Trophoblast cell (in vitro differentiated cells and primary cell): ENCODE measurements around the gene SCARF2.

ENCODE experiments used
- DNase-seq, 2 donors: peaks; one replicate each; pipeline ENCODE4 v3.0.0-alpha.2; 2016
- H2AFZ ChIP-seq: 2 replicates; pipeline ENCODE4 v1.6.1; 2013; ENCODE audit warnings: low read length, moderate library complexity, mild to moderate bottlenecking; ENCODE audit not compliant: insufficient read depth, poor library complexity
- H2AK5ac ChIP-seq: 2 replicates; pipeline ENCODE4 v1.6.1; 2013; ENCODE audit warnings: mild to moderate bottlenecking, low read length
- H2BK120ac ChIP-seq: 2 replicates; pipeline ENCODE4 v1.6.1; 2013; ENCODE audit warnings: low read length, mild to moderate bottlenecking, moderate library complexity; ENCODE audit not compliant: insufficient read depth, poor library complexity
- H2BK12ac ChIP-seq: 2 replicates; pipeline ENCODE4 v1.6.1; 2013; ENCODE audit warnings: mild to moderate bottlenecking, low read length, moderate library complexity
- H2BK5ac ChIP-seq: 2 replicates; pipeline ENCODE4 v1.6.1; 2013; ENCODE audit warnings: low read length, low read depth, moderate library complexity, mild to moderate bottlenecking; ENCODE audit not compliant: poor library complexity
- H3K14ac ChIP-seq: 2 replicates; pipeline ENCODE4 v1.6.1; 2013; ENCODE audit warnings: mild to moderate bottlenecking, low read length
- H3K18ac ChIP-seq: 2 replicates; pipeline ENCODE4 v1.6.1; 2013; ENCODE audit warnings: mild to moderate bottlenecking, low read length
- H3K23ac ChIP-seq: 2 replicates; pipeline ENCODE4 v1.6.1; 2013; ENCODE audit warnings: low read length
- H3K27ac ChIP-seq: 2 replicates; pipeline ENCODE4 v1.5.1; 2013; ENCODE audit warnings: low read depth, mild to moderate bottlenecking, inconsistent platforms, low read length, moderate library complexity
- H3K27me3 ChIP-seq: 2 replicates; pipeline ENCODE4 v1.6.1; 2013; ENCODE audit warnings: inconsistent platforms, mild to moderate bottlenecking, low read length, moderate library complexity; ENCODE audit not compliant: insufficient read depth
- H3K36me3 ChIP-seq, 2 experiments: 1 replicate in 1 of 2; 2 replicates in 1 of 2; pipeline ENCODE4 v1.6.1; 2013; ENCODE audit warnings: low read length in 2 of 2, mild to moderate bottlenecking in 2 of 2, moderate library complexity in 1 of 2; ENCODE audit not compliant: insufficient read depth in 2 of 2, control insufficient read depth in 1 of 2
- H3K4ac ChIP-seq: 2 replicates; pipeline ENCODE4 v1.6.1; 2013; ENCODE audit warnings: low read depth, mild to moderate bottlenecking, low read length, moderate library complexity
- H3K4me1 ChIP-seq, 2 experiments: 1 replicate in 1 of 2; 2 replicates in 1 of 2; pipeline ENCODE4 v1.6.1; 2013; ENCODE audit warnings: low read length in 2 of 2, mild to moderate bottlenecking in 2 of 2, moderate library complexity in 1 of 2; ENCODE audit not compliant: insufficient read depth in 2 of 2, control insufficient read depth in 1 of 2
- H3K4me2 ChIP-seq: 2 replicates; pipeline ENCODE4 v1.6.1; 2013; ENCODE audit warnings: inconsistent platforms, mild to moderate bottlenecking, low read length, moderate library complexity
- H3K4me3 ChIP-seq: 2 replicates; pipeline ENCODE4 v1.5.1; 2013; ENCODE audit warnings: mild to moderate bottlenecking, low read depth, low read length, inconsistent platforms
- H3K79me1 ChIP-seq: one replicate; pipeline ENCODE4 v1.6.1; 2013; ENCODE audit warnings: low read length
- H3K79me2 ChIP-seq: 2 replicates; pipeline ENCODE4 v1.6.1; 2013; ENCODE audit warnings: low read length, mild to moderate bottlenecking; ENCODE audit not compliant: control insufficient read depth, insufficient read depth, poor library complexity
- H3K9ac ChIP-seq: 2 replicates; pipeline ENCODE4 v1.6.1; 2013; ENCODE audit warnings: mild to moderate bottlenecking, low read length
- H3K9me3 ChIP-seq: 2 replicates; pipeline ENCODE4 v1.6.1; 2013; ENCODE audit warnings: low read depth, mild to moderate bottlenecking, control low read depth, inconsistent platforms, low read length; ENCODE audit not compliant: insufficient read depth
- H4K12ac ChIP-seq: 2 replicates; pipeline ENCODE4 v1.6.1; 2013; ENCODE audit warnings: low read depth, mild to moderate bottlenecking, low read length, moderate library complexity
- H4K8ac ChIP-seq: 2 replicates; pipeline ENCODE4 v1.6.1; 2013; ENCODE audit warnings: low read depth, mild to moderate bottlenecking, low read length, moderate library complexity
- H4K91ac ChIP-seq: one replicate; pipeline ENCODE4 v1.6.1; 2013; ENCODE audit warnings: low read depth, mild to moderate bottlenecking, low read length, moderate library complexity
- WGBS: extraction: QIAGEN DNeasy Blood & Tissue Kit; methylation state at CpG from one replicate; pipeline ENCODE4 v1.1.7; 2013; ENCODE audit warnings: missing lambda C conversion rate; ENCODE audit not compliant: insufficient read length, insufficient coverage; ENCODE audit errors: extremely low coverage; 5-methylcytosine and 5-hydroxymethylcytosine counted together

The SCARF2 gene

GRCh38 chr22:20426259-20426615, 11.4 kb downstream of the SCARF2 start:
- DNase-seq = no peak
- Histone ChIP-seq H3K79me2 (no peaks in the 10 kb centered on the region), H3K9ac (no peak overlapping the region), H3K4me1 (peaks cover 8 to 14% of the 10 kb centered on the region in 2 experiments), H3K4me3 (no peak overlapping the region), H2AK5ac (no peak overlapping the region), H3K79me1 (no peaks in the 10 kb centered on the region), H3K36me3 (peaks cover 43 to 55% of the 10 kb centered on the region in 2 experiments), H3K18ac (no peak overlapping the region), H2BK120ac (no peak overlapping the region), H2BK12ac (no peak overlapping the region), H3K9me3 (peaks cover 12% of the 10 kb centered on the region), H3K27ac (no peak overlapping the region), H3K4ac (no peak overlapping the region), H4K12ac (no peak overlapping the region), H4K8ac (no peak overlapping the region), H2BK5ac (no peak overlapping the region), H2AFZ (no peak overlapping the region), H3K23ac (no peak overlapping the region), H3K4me2 (no peak overlapping the region), H4K91ac (no peak overlapping the region), H3K27me3 (peaks cover 10% of the 10 kb centered on the region), H3K14ac (no peak overlapping the region)
- no CpG with 5 or more reads among the region's 12 CpGs for WGBS

- peaks cover 4 to 9% of the 10 kb centered on the region in 2 experiments for H3K4me1 ChIP-seq
- DNase-seq = no peak
- WGBS = no CpG with 5 or more reads among the region's 96 CpGs
These were observed 11.9 kb downstream of the SCARF2 start for GRCh38 chr22:20425566-20426258.

GRCh38 chr22:20424932-20425565, 12.6 kb downstream of the SCARF2 start:
- H3K4me3 ChIP-seq = no peak overlapping the region
- no peak overlapping the region for H3K4me2 ChIP-seq
- peak; percentile 79 to 86 for DNase-seq
- no peak overlapping the region for H4K8ac ChIP-seq
- no peaks in the 10 kb centered on the region for H3K27me3 ChIP-seq
- no peak overlapping the region for H4K91ac ChIP-seq
- peaks cover 8% of the 10 kb centered on the region for H3K9me3 ChIP-seq
- H3K27ac ChIP-seq = no peak overlapping the region
- no peak overlapping the region for H2AK5ac ChIP-seq
- H2BK120ac ChIP-seq = no peak overlapping the region
- H2BK5ac ChIP-seq = no peak overlapping the region
- H3K36me3 ChIP-seq = peaks cover 37 to 49% of the 10 kb centered on the region in 2 experiments
- no peak overlapping the region for H3K9ac ChIP-seq
- no peak overlapping the region for H3K23ac ChIP-seq
- no peaks in the 10 kb centered on the region for H3K79me2 ChIP-seq
- no CpG with 5 or more reads among the region's 59 CpGs for WGBS
- no peak overlapping the region for H2BK12ac ChIP-seq
- H3K4ac ChIP-seq = no peak overlapping the region
- H2AFZ ChIP-seq = no peak overlapping the region
- H3K4me1 ChIP-seq = peaks cover 4 to 7% of the 10 kb centered on the region in 2 experiments
- no peak overlapping the region for H3K18ac ChIP-seq
- H3K14ac ChIP-seq = no peak overlapping the region
- H4K12ac ChIP-seq = no peak overlapping the region
- H3K79me1 ChIP-seq = no peaks in the 10 kb centered on the region

More at GRCh38 chr22:20425566-20426258, 11.9 kb downstream of the SCARF2 start:
- Histone ChIP-seq H3K27ac (no peak overlapping the region), H3K9me3 (peaks cover 10% of the 10 kb centered on the region), H4K12ac (no peak overlapping the region), H2BK5ac (no peak overlapping the region), H3K36me3 (peaks cover 43 to 55% of the 10 kb centered on the region in 2 experiments), H3K4me2 (no peak overlapping the region), H3K4ac (no peak overlapping the region), H3K4me3 (no peak overlapping the region), H3K18ac (no peak overlapping the region), H3K23ac (no peak overlapping the region), H3K27me3 (peaks cover 5% of the 10 kb centered on the region), H3K79me1 (no peaks in the 10 kb centered on the region), H3K9ac (no peak overlapping the region), H2AFZ (no peak overlapping the region), H4K91ac (no peak overlapping the region), H2BK12ac (no peak overlapping the region), H3K79me2 (no peaks in the 10 kb centered on the region), H2BK120ac (no peak overlapping the region), H2AK5ac (no peak overlapping the region), H4K8ac (no peak overlapping the region), H3K14ac (no peak overlapping the region)

GRCh38 chr22:20424568-20424931, 13.1 kb downstream of the SCARF2 start:
- WGBS = no CpG with 5 or more reads among the region's 15 CpGs
- Histone ChIP-seq H3K27me3 (no peaks in the 10 kb centered on the region), H2AFZ (no peak overlapping the region), H3K27ac (no peak overlapping the region), H2BK120ac (no peak overlapping the region), H3K36me3 (peaks cover 34 to 46% of the 10 kb centered on the region in 2 experiments), H3K18ac (no peak overlapping the region), H4K12ac (no peak overlapping the region), H3K4me3 (no peak overlapping the region), H3K79me2 (no peaks in the 10 kb centered on the region), H3K4me2 (no peak overlapping the region), H3K79me1 (no peaks in the 10 kb centered on the region), H3K4ac (no peak overlapping the region), H4K91ac (no peak overlapping the region), H2AK5ac (no peak overlapping the region), H2BK12ac (no peak overlapping the region), H4K8ac (no peak overlapping the region), H3K4me1 (peaks cover 4 to 6% of the 10 kb centered on the region in 2 experiments), H3K9ac (no peak overlapping the region), H3K23ac (no peak overlapping the region), H3K9me3 (peaks cover 8% of the 10 kb centered on the region), H2BK5ac (no peak overlapping the region), H3K14ac (no peak overlapping the region)
- no peak for DNase-seq
